Activated T-cell treated with anti-CD3 and anti-CD28 coated beads for 4 hours (primary cell): ENCODE measurements around the gene KNDC1.

Source experiments
- DNase-seq: peaks from one replicate; pipeline ENCODE4 v3.0.0-alpha.2; 2020

KNDC1 gene

DNA sequence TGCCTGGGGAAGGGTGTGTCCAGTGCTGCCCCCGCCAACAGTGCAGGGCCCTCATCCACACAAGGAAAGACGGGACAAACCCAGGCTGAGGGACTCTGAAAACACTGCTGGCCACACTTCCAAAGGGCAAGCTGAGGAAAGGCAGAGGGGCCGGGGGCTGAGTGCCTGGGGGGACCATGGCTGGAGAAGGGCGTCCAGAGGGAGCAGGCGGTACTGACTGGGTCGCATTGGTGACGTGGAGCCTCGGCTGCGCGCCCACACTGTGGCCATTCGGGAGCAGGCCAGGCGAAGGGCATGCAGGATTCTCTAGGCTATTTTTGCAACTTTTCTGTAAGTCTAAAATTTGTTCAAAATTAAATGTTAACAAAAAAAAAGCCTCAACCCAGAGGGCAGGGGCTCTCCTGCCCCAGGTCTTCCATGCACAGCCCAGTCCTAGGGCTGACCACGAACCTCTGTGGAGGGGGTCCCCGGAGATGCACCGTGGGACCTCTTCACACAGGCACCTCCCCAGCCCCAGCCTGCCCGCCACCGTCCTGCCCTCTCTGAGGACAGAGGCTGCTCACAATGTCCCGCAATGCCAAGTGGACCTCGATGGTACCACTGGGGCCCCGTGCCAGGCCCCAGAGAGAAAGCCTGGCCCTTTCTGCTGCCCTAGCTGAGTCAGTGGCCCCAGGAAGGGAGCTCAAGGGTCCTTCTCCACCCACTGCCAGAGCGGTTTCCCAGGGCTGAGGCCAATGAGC, 106.2 kb downstream of the KNDC1 start:
- no peak for DNase-seq

DNA sequence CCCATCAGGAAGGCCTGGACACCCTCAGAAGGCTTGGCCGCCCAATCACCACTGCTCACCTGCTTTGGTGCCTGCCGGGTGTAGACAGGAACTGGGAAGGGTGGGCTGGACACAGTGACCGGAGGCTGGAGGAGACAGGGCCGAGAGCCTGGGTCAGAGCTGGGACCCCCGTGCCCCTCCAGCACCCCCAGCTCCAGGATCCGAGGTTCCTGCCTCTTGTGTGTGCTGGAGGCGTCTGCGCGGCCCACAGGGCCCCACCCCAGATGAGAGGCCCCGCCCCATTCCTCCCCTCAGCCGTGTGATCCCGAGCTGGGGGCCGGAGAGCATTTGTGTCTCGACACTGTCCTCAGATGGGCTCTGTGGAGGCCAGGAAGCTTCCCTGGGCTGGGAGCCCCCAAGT, 107.3 kb downstream of the KNDC1 start:
- DNase-seq, result no peak

DNA sequence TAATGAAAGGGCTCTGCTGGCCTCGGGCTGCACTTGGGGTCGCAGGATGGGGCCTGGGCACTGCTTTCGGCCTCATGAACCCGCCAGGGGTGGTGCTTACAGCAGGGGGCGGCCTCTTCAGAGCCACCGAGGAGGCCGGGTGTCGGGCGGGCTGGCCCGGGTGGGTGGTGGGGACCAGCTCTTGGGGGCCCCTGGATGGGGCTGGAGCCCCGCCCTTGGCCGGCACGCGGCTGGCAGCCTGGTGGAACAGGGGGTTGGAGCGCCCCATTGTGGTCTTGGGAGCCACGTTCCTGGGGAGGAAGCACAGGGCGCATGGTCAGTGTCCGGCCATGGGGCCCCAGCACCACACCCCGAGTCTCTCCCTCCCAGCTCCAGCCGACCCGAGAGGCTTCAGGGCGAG, 107.8 kb downstream of the KNDC1 start:
- no peak for DNase-seq

DNA sequence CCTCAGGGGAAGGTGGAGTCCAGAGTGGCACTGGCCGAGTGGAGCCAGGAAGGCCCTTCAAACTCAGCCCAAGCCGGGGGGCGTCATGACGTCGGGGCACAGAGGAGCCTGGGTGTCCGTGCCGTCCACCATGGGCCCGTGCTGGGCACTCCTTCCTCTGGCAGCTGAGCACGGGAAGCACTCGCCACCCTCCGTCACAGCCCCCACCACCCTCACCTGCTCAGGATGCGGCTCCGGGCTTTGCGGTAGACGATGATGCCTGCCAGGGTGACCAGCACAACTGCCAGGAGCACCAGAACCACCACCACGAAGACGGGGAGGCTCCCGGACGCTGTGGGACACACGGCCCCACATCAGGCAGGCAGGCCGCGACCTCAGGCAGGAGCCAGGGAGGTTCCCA, 108.5 kb downstream of the KNDC1 start:
- DNase-seq, result no peak

DNA sequence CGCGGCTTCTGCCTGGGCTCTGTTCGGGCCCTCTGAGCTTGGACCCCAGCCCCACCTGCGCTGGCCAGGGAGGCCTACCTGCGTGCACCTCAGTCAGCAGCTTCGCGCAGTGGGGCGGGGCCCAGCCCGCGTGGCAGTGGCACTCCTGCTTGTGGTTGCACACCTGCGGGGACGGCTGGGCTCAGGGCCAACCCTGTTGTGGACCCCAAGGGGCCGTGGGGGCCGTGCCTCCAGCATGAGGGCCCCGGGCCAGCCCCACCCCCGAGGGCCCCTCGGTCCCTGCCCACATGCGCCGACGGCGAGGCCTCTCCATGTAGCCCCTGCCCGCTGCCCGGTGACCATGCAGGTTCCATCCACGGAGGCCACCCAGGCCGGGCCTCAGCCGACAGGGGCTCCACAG, 109.3 kb downstream of the KNDC1 start:
- no peak for DNase-seq

DNA sequence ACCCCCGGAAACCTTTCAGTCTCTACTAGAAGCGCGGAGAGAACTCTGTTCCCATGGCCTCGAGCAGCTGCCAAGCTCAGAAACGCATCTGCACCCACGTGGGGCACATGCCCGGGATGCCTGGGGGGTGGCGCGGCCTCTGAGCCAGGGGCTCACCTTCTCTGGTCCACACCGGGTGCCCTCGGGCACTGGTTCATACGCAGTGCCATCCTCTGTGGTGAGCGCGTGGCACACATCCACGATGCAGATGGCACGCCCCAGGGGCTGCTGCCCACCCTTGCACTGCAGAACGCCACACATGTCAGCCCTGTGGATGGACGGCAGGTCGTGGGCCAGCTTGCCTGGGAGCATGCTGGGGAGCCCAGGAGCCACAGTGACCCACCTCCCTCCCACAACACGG, 110.2 kb downstream of the KNDC1 start:
- DNase-seq, result no peak

DNA sequence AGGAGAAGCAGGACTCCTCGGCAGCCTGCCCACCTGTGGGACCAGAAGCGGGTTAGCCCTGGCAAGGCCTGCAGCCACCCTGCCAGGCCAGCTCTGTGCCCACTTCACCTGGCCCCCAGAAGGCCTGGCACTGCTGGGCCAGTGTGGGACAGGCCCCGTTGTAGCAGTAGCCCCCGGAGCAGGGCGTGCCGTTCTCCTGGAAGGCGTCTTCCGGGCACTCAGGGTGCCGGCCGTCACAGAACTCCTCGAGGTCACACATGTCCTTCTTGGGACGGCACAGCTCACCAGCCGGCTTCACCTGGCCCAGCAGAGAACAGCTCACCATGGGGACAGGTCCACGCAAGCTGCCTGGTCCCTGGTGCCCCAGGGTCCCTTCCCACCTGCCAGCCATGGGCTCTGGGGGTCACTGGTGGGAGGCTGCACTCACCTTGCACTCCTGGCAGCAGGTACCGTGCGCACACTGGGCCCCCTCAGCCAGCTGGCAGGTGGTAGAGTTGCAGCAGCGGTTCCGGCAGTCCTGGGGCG, 110.8 kb downstream of the KNDC1 start:
- no peak for DNase-seq

DNA sequence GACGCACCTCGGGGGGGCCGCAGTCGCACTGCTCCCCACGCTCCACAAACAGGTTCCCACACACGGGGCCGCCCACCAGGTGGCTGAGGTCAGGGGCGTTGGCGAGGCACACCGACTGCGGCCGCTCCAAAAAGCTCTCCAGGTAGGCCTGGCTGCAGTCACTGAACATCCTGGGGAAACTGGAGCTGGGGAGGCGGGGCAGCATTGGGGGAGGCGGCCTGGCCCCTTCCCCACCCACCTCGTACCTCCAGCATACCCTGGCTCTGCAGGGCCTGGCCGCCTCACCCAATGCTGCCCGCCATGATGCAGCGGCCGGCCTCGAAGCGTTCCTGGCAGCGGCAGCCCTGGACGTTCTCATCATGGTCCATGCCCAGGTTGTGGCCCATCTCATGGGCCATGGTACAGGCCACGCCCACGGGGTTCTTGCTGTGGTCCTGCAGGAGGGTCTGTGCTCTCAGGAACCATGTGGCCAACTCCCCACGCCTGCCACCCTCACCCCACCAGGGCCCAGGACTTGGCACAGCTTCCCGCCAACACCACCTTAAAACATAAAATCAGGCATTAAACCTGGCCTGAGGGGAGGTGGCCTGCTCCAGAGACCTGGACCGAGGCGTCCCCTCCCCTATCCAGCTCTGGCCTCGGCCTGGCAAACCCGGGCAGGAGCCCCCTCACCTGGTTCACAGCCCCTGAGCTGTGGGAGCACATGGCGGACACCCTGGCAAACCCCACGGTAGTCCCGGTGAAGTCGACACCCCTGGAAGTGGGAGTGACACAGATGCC, 111.7 kb downstream of the KNDC1 start:
- no peak for DNase-seq

DNA sequence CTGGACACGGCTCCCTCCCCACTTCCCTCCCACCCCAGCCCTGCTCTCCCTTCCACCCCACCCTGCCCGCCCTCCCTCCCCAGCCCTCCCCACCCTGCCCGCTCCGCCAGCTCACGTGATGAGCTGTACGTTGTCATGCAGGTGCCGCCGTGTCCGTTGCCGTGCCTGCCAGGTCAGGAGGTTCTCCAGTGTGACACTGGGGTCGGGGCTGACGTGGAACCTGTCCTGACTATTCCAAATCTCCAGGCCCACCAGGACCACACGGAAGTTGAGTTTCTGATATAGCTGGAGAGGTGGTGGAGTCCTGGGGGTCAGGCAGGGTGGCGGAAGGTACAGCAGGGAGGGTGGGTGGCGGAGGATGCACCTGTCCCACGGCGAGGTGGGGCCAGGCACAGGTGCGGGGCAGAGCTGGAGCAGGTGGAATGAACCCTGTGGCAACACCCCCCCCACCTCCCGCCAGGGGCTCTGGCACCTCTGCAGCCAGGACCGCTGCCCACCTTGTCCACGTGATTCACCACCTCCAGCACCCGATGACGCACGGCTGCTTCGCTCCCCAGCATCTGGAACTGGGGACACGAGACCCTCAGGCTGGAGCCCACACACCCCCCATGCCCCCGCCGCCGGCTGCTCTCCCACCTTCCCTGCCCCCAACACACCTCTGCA, 112.4 kb downstream of the KNDC1 start:
- DNase-seq, result no peak

DNA sequence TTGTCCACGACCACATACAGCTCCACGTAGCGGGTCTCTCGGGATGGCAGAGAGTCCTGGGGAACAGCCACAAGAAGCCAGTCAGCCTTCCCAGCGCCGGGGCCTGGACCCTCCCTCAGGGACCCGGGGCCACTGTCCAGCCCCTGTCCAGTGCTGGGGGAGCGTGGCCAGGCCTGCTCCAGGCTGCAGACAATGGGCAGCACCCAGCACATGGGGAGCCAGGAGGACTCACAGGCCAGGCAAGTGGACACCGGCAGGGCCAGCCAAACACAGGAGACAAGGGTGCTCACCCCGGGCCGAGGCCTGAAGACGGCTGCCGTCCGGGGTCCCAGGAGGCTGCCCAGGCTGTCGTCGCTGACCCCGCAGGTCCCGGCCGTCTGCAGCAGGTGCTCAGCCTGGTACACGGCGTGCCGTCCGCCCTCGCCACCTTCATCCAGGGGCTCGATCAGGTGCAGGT, 113.0 kb downstream of the KNDC1 start:
- DNase-seq, result no peak

DNA sequence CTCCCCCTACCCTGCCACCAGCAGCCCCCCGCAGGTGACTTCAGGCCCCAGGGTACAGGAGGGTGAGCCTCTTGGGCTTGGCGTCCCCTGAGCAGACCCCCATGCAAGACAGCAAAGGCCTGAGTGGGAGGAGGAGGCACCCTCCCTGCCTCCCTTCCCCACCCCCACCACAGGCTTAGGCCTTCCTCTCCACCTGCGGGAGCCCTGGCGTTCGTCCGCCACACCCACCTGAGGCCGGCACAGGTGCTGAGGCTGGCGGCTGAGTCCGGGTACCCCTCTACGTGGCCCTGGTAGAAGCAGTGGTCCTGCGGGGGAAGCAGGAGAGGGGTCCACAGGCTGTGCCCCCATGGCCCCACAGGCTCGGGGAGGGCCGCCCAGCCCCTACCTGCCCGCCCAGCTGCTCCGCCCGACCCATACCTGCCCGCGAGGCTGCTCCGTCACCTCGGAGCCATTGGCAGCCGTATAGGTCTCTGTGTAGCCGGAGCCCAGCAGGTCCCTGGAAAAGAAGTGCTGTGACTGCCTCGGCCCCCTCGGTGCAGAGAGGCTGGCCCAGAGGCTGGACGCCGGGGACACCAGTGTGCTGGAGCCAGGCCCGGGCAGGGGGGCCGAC, 113.6 kb downstream of the KNDC1 start:
- DNase-seq, result no peak

DNA sequence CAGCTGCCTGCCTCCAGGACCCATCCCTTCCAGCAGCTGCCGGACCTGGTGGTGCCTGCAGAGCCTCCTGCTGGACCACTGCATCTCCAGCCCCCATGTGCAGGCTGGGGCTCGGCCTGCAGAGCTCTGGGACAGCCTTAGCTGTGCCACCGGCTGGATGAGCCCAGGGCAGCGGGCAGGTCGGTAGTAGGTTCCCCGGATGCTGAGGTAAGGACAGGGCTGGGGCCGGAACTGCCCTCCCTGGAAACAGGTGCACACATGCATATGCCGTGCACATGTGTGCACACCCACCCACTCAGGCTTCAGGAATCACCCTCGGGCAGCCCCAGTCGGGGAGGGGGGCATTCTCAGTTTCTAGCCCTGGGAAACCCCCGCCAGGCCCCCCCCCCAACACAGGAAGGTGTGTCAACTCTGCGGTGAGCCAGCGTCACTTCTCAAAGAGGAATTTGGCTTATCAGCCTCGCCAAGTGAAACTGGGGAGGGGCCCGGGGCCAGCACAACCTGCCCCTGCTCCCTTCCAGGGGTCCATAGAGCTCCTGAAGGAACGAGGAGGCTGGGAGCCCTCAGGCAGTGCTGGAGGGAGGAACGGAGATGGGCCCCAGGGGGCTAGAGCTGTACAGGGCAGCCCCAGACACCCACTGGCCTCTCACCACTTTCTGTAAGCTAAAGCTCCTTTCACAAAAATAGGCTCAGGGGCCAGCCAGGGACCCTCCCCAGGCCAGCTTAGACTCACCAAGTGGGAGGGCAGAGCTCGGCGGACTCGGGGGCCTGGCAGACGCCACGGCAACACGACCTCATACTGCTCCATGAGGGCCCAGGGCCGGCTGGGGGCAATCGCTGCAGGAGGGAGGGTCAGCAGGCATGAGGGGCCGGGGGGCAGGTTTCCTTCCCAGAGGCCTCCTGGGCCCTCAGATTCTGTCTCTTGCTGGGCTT, 115.0 kb downstream of the KNDC1 start:
- DNase-seq, result peak; percentile 77

DNA sequence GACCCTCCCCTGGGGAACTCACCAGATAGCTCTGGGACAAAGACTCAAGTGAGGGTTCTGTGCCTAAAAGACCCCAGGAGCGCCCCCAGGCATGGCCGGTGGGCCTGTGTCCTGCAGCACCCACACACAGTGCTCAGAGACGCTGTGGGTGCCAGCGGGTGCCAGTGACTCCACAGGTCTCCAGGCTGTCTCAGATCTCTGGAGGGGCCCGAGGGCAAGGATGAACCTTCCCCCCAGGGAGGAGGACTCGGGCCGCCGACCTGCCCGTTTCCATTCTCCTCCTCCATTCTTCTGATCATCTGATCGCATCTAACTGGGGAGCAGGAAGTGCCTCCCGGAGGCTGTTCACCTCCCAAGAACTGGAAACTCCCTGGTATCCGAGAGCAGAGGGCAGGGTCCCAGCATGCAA, 115.7 kb downstream of the KNDC1 start:
- no peak for DNase-seq
